Measurements from ENCODE around the gene NEMP2. TPM values are rescaled to one million over a fixed set of nuclear protein-coding genes. Genes with fewer than 3 reads are reported as not detected.

NEMP2 gene
- total RNA-seq, 1 donor from 2014 or later: 11.9 TPM

GRCh38 chr2:190564838-190565237, 30.3 kb upstream of the NEMP2 start:
- peaks cover 12% of the 10 kb centered on the region for H3K36me3 Mint-ChIP-seq (ENCODE audit: unreplicated experiment)
- TF ChIP-seq, protein P1, sequence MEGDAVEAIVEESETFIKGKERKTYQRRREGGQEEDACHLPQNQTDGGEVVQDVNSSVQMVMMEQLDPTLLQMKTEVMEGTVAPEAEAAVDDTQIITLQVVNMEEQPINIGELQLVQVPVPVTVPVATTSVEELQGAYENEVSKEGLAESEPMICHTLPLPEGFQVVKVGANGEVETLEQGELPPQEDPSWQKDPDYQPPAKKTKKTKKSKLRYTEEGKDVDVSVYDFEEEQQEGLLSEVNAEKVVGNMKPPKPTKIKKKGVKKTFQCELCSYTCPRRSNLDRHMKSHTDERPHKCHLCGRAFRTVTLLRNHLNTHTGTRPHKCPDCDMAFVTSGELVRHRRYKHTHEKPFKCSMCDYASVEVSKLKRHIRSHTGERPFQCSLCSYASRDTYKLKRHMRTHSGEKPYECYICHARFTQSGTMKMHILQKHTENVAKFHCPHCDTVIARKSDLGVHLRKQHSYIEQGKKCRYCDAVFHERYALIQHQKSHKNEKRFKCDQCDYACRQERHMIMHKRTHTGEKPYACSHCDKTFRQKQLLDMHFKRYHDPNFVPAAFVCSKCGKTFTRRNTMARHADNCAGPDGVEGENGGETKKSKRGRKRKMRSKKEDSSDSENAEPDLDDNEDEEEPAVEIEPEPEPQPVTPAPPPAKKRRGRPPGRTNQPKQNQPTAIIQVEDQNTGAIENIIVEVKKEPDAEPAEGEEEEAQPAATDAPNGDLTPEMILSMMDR (IDR thresholded peaks at IDR 0.05): no peak
- no peak for DNase-seq (ENCODE audit: extremely low spot score, unreplicated experiment)
- H3K4me1 Mint-ChIP-seq (ENCODE audit: unreplicated experiment): no peaks in the 10 kb centered on the region
- H3K27me3 Mint-ChIP-seq (ENCODE audit: unreplicated experiment): no peaks in the 10 kb centered on the region
- H3K9me3 Mint-ChIP-seq (ENCODE audit: unreplicated experiment): peaks cover 10% of the 10 kb centered on the region
- no peak overlapping the region for H3K4me3 Mint-ChIP-seq (ENCODE audit: unreplicated experiment)
- H3K27ac Mint-ChIP-seq (ENCODE audit: unreplicated experiment): no peak overlapping the region

- H3K36me3 Mint-ChIP-seq (ENCODE audit: unreplicated experiment): peaks cover 9% of the 10 kb centered on the region
- H3K27me3 Mint-ChIP-seq (ENCODE audit: unreplicated experiment): no peaks in the 10 kb centered on the region
- no peak overlapping the region for H3K4me3 Mint-ChIP-seq (ENCODE audit: unreplicated experiment)
- no peaks in the 10 kb centered on the region for H3K4me1 Mint-ChIP-seq (ENCODE audit: unreplicated experiment)
- no peak overlapping the region for H3K27ac Mint-ChIP-seq (ENCODE audit: unreplicated experiment)
- TF ChIP-seq, protein P1 (IDR thresholded peaks at IDR 0.05): no peak
- H3K9me3 Mint-ChIP-seq (ENCODE audit: unreplicated experiment): peaks cover 10% of the 10 kb centered on the region
- no peak for DNase-seq (ENCODE audit: extremely low spot score, unreplicated experiment)
These were observed 29.1 kb upstream of the NEMP2 start for GRCh38 chr2:190563646-190564045.

DNA sequence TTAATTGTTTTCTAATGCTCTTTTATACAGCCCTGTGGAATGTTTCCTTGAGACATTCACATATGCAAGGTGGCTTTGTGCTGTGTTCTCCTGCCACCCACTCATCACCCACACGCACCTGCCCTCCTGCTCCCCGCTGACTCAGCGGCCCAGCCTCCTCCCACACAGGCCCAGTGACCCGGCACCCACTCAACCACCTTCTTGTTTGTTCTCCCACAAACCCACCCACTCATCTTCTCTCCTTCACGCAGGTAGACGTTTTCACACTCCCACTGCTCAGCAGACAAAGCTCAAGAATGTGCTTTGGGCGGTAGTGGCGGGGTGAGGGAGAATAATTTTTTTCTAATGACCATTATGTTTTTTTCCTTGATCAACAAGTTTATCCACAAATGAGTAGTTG, 28.6 kb upstream of the NEMP2 start:
- no peak for DNase-seq (ENCODE audit: extremely low spot score, unreplicated experiment)
- Mint-ChIP-seq H3K4me3 (ENCODE audit: unreplicated experiment) (no peak overlapping the region), H3K9me3 (ENCODE audit: unreplicated experiment) (peaks cover 8% of the 10 kb centered on the region), H3K4me1 (ENCODE audit: unreplicated experiment) (no peaks in the 10 kb centered on the region), H3K27ac (ENCODE audit: unreplicated experiment) (no peak overlapping the region), H3K36me3 (ENCODE audit: unreplicated experiment) (peaks cover 9% of the 10 kb centered on the region), H3K27me3 (ENCODE audit: unreplicated experiment) (no peaks in the 10 kb centered on the region)
- TF ChIP-seq, protein P1 (IDR thresholded peaks at IDR 0.05): no peak

- no peaks in the 10 kb centered on the region for H3K27me3 Mint-ChIP-seq (ENCODE audit: unreplicated experiment)
- peaks cover 5% of the 10 kb centered on the region for H3K36me3 Mint-ChIP-seq (ENCODE audit: unreplicated experiment)
- no peaks in the 10 kb centered on the region for H3K4me1 Mint-ChIP-seq (ENCODE audit: unreplicated experiment)
- peaks cover 4% of the 10 kb centered on the region for H3K9me3 Mint-ChIP-seq (ENCODE audit: unreplicated experiment)
- no peak overlapping the region for H3K27ac Mint-ChIP-seq (ENCODE audit: unreplicated experiment)
- no peak for DNase-seq (ENCODE audit: extremely low spot score, unreplicated experiment)
- TF ChIP-seq, protein P1 (IDR thresholded peaks at IDR 0.05): no peak
- no peak overlapping the region for H3K4me3 Mint-ChIP-seq (ENCODE audit: unreplicated experiment)
These were observed 27.6 kb upstream of the NEMP2 start for GRCh38 chr2:190562121-190562520.

DNA sequence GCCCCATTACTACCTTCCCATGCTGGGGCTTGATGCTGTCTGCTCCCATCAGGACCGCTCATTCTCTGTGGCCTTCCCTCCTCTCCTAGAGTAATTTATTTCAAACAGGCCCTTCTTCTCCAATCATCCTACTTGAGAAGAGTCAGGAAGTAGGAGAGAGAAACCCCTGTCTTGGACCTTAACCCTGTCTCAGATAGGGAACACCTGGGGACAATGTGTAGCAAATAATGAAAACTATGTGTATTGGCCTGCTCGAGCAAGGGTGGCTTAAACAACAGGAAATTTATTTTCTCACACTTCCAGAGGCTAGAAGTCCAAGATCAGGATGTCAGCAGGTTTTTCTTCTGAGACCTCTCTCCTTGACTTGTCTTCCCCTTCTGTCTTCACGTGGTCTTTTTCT, 26.6 kb upstream of the NEMP2 start:
- DNase-seq (ENCODE audit: extremely low spot score, unreplicated experiment): no peak
- no peaks in the 10 kb centered on the region for H3K36me3 Mint-ChIP-seq (ENCODE audit: unreplicated experiment)
- no peaks in the 10 kb centered on the region for H3K9me3 Mint-ChIP-seq (ENCODE audit: unreplicated experiment)
- H3K4me1 Mint-ChIP-seq (ENCODE audit: unreplicated experiment): no peaks in the 10 kb centered on the region
- TF ChIP-seq, protein P1 (IDR thresholded peaks at IDR 0.05): no peak
- H3K4me3 Mint-ChIP-seq (ENCODE audit: unreplicated experiment): no peak overlapping the region
- H3K27ac Mint-ChIP-seq (ENCODE audit: unreplicated experiment): no peak overlapping the region
- no peaks in the 10 kb centered on the region for H3K27me3 Mint-ChIP-seq (ENCODE audit: unreplicated experiment)
